T47D (cell line): ENCODE measurements around the gene PGAP6.
"Not testable (repeated sequence)": the region's sequence is repeated elsewhere in the genome, so short reads cannot be mapped to it uniquely, and the experiment has no call there.

Source experiments
- DNase-seq, 2 experiments: peaks; one replicate each; pipeline versions ENCODE4 v3.0.0 to v3.0.0-alpha.2; 2011 to 2012; ENCODE audit warnings: low read depth in 1 of 2, low spot score in 1 of 2
- JUND ChIP-seq: IDR thresholded peaks from 2 replicates; pipeline ENCODE4 v1.6.1; 2012; ENCODE audit warnings: low read depth
- in situ Hi-C: cut with HindIII; loops from 2 replicates; pipeline ENCODE4 v1.10.0; 2016; ENCODE audit warnings: low sequenced_read_pairs, low pct_unique_long_range_greater_than_20kb

The PGAP6 gene

DNA sequence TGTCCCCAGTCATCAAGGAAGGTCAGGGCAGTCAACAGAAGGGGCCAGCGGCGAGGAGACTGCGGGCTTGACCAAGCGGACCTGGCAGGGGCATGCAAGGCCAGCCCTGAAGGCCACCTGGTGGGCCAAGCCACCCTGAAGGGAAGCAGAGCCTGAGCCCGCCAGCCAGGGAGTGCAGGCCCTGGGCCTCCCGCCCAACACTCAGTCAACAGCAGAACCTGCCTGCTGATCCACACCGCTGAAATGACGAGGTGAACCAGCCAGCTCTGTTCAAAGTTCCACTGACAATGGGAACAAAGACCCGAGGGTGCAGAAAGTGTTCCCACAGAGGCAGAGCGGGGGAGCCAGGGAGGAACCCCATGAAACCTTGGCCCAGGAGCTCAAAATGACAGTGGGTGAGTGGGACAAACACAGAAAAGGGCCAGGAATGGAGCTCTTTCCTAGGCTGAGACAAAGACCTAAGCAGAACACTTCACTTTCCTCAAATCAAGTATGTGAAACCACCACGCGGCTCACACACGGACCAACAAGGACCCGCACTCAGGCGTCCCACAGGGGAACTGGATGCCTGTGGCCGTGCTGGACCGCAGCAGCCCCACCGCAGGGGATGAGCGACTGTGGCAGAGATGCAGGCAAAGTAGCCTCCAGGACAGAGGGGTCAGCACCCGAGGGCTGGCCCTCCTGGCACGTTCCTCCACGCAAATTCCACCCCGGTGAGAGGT lies 41.2 kb downstream of the PGAP6 start:
- no peak for TF ChIP-seq JUND

GRCh38 chr16:339680-340079 lies 42.1 kb downstream of the PGAP6 start:
- no peak for TF ChIP-seq JUND
- DNase-seq, result no peak
- in situ Hi-C loops, result no loop called here

More for the DNA sequence above, 41.2 kb downstream of the PGAP6 start:
- in situ Hi-C loops, result no loop called here
- no peak for DNase-seq

DNA sequence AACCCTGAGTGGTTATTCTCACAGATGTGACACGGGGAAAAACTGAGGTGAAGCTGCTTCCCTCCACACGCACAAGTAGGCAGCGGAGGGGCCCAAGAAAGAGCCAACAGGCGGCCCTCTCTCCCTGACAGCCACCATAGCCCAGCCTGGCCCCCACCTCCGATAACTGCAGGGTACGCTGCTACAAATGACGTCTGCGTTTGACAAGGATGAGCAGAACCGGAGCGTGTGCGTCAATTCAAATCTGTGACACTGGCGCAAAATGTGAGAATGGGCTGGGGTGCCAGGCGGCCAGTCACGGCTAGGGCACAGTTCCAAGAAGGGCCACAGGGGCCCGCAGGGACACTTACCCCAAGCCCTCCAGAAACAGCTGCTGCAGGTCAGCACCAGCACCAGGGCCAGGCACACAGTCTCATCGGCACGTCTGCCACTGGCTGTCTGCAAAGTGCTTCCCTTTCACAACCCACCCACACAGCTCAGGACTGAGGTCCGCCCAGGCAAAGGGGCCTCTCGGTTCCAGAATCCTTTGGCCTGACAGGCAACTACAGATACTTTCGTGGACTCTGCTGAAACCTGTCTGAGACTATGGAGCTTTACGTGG lies 43.7 kb downstream of the PGAP6 start:
- DNase-seq, result no peak
- in situ Hi-C loops, result no loop called here
- no peak for TF ChIP-seq JUND

DNA sequence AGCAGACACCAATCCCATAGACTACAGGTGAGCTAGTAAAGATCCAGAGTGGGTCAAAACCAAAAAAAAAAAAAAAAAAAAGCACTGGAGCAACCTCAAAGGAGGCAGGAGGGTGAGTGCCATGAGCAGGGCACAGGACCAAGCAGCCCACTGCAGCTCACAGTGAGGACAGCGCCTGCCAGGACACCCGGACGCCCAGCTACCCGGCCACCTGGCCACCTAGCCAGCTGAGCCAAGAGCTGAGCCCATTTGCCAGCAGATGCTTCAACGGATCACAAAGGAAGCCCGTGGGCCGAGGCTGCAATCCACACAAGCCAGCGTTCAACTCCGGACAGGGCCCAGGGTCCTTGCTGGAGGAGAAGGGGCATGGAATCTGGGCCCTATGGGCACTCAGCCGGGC lies 44.3 kb downstream of the PGAP6 start:
- no peak for DNase-seq
- in situ Hi-C loops, result no loop called here
- TF ChIP-seq JUND, result no peak

DNA sequence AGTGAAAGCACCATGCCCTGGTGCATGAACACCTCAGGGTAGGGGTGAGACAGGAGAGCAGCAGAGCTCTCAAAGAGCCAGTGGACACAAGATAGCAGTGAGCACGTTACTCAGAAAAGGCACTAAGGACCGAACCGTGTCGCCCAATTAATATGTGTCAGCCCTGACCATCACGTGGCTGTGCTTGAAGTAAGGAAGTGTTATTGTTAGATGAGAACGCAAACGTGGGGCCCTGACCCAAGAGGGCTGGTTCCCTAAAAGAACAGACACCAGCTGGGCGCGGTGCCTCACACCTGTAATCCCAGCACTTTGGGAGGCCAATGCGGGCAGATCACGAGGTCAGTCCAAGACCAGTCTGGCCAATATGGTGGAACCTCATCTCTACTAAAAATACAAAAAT lies 45.5 kb downstream of the PGAP6 start:
- in situ Hi-C loops, result no loop called here
- no peak for DNase-seq
- TF ChIP-seq JUND, result no peak

DNA sequence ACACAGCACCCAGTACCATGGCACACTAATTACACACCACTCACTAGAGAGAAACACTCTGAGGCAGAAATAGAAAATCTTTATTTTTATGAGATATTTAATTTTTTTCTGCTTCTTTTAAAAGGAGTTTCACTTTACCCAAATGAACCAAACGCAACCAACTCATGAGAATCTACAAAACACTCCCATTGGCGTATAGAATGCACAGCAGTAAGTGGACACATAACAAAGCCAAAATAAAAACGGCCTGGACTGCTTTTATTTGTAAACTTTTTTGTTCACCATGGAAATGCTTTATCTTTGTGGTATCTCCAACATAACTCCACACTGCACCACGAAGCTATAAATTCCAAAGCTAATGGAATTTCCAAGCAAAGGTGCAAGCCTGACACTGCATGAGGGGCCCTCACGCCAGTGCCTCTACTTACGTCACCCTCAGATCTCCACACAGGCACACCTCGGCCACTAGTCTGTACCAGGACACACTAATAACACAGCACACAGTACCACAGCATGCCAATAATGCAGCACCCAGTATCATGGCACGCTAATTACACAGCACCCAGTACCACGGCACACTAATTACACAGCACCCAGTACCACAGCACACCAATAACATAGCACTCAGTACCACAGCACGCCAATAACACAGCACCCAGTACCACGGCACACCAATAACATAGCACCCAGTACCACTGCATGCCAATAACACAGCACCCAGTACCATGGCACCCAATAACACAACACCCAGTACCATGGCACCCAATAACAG lies 46.7 kb downstream of the PGAP6 start:
- in situ Hi-C loops, DNase-seq: not testable (repeated sequence)

DNA sequence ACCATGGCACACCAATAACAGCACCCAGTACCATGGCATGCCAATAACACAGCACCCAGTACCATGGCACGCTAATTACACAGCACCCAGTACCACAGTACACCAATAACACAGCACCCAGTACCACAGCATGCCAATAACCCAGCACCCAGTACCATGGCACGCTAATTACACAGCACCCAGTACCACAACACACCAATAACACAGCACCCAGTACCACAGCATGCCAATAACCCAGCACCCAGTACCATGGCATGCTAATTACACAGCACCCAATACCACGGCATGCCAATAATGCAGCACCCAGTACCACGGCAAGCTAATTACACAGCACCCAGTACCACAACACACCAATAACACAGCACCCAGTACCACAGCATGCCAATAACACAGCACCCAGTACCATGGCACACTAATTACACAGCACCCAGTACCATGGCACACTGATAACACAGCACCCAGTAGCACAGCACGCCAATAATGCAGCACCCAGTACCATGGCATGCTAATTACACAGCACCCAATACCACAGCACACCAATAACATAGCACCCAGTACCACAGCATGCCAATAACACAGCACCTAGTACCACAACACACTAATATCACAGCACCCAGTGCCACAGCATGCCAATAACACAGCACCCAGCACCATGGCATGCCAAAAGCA lies 47.5 kb downstream of the PGAP6 start:
- in situ Hi-C loops, DNase-seq: not testable (repeated sequence)

- TF ChIP-seq JUND, result no peak
- in situ Hi-C loops, result no loop called here
- DNase-seq, result no peak
Observed at GRCh38 chr16:333406-334094, 48.2 kb downstream of the PGAP6 start.

- in situ Hi-C loops, DNase-seq: not testable (repeated sequence)
Observed at GRCh38 chr16:331181-331814, 50.5 kb downstream of the PGAP6 start.

DNA sequence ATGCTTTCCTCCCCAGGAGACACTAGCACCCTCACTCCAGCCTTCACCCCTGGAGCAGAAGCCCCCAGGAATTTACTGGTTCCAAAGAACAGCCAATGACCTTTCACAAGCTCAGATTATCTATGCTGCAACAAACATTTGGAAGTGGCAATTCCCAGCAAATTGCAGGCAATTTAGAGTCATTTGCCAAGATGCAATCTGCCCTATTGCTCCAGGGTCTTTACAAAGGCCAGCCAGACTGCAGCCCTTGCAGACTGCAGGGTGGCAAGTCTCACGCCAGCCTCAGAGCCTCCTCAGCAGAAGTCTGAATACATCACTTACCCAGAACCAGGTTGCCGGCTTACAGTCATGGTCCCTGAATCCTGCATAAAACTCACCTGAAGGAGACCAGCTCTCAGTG lies 51.0 kb downstream of the PGAP6 start:
- DNase-seq, result no peak
- TF ChIP-seq JUND, result no peak
- in situ Hi-C loops, result no loop called here

- in situ Hi-C loops, result no loop called here
- DNase-seq, result no peak
- TF ChIP-seq JUND, result no peak
Observed at GRCh38 chr16:325375-326145, 56.2 kb downstream of the PGAP6 start.
